ENCODE data around the gene SET. TPM values are rescaled to one million over a fixed set of nuclear protein-coding genes. Genes with fewer than 3 reads are reported as not detected.
A peak's percentile ranks its signal among the peaks of the same experiment; 100 is the strongest.

SET gene
- total and polyA plus RNA-seq, 2 of the 13 experiments (the other 11 are each of a cell fraction or from before 2014, with no cell fraction given) = 94.2 to 611 TPM

- TF ChIP-seq HNRNPH1 (optimal IDR thresholded peaks at IDR 0.05; ENCODE audit: low read depth, low read length) = no peak
- TF ChIP-seq TOPORS (CRISPR knock-in tag; IDR thresholded peaks at IDR 0.05) = no peak
- no peak for TF ChIP-seq ZNF552 (CRISPR knock-in tag; IDR thresholded peaks at IDR 0.05; ENCODE audit: borderline replicate concordance)
- no peak for TF ChIP-seq ZNF562 (CRISPR knock-in tag; IDR thresholded peaks at IDR 0.05; ENCODE audit: borderline replicate concordance)
- TF ChIP-seq TEAD3 (CRISPR knock-in tag; optimal IDR thresholded peaks at IDR 0.05; ENCODE audit: borderline replicate concordance) = peak; percentile 47
- no peak for TF ChIP-seq NFIC (IDR thresholded peaks at IDR 0.05; ENCODE audit: low read length)
- TF ChIP-seq, protein P1, sequence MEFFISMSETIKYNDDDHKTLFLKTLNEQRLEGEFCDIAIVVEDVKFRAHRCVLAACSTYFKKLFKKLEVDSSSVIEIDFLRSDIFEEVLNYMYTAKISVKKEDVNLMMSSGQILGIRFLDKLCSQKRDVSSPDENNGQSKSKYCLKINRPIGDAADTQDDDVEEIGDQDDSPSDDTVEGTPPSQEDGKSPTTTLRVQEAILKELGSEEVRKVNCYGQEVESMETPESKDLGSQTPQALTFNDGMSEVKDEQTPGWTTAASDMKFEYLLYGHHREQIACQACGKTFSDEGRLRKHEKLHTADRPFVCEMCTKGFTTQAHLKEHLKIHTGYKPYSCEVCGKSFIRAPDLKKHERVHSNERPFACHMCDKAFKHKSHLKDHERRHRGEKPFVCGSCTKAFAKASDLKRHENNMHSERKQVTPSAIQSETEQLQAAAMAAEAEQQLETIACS (CRISPR knock-in tag; IDR thresholded peaks at IDR 0.05) = peak; percentile 87
- TF ChIP-seq GLI4 (CRISPR knock-in tag; IDR thresholded peaks at IDR 0.05; ENCODE audit: borderline replicate concordance) = no peak
- TF ChIP-seq CENPBD1 (CRISPR knock-in tag; IDR thresholded peaks at IDR 0.05; ENCODE audit: borderline replicate concordance, low read depth) = no peak
- no peak for TF ChIP-seq ZNF34 (CRISPR knock-in tag; IDR thresholded peaks at IDR 0.05; ENCODE audit: borderline replicate concordance)
- TF ChIP-seq TP53 (CRISPR knock-in tag; conservative IDR thresholded peaks at IDR 0.05) = no peak
- TF ChIP-seq ZNF616 (CRISPR knock-in tag; IDR thresholded peaks at IDR 0.05; ENCODE audit: low read depth) = no peak
- no peak for TF ChIP-seq ZNF839 (CRISPR knock-in tag; IDR thresholded peaks at IDR 0.05; ENCODE audit: borderline replicate concordance)
- no peak for TF ChIP-seq ZNF251 (CRISPR knock-in tag; IDR thresholded peaks at IDR 0.05)
- TF ChIP-seq ZKSCAN1 (IDR thresholded peaks at IDR 0.05; ENCODE audit: low read length) = no peak
- no peak for TF ChIP-seq BHLHE40 (IDR thresholded peaks at IDR 0.05; ENCODE audit: low read length)
- TF ChIP-seq ZNF350 (CRISPR knock-in tag; IDR thresholded peaks at IDR 0.05; ENCODE audit: borderline replicate concordance, low read depth) = no peak; the same call in 1 of the 2 replicates
- TF ChIP-seq ZNF235 (CRISPR knock-in tag; IDR thresholded peaks at IDR 0.05; ENCODE audit: borderline replicate concordance) = no peak
- TF ChIP-seq FOXM1 (CRISPR knock-in tag; IDR thresholded peaks at IDR 0.05) = no peak
- TF ChIP-seq REXO4 (CRISPR knock-in tag; IDR thresholded peaks at IDR 0.05; ENCODE audit: borderline replicate concordance) = no peak
- TF ChIP-seq MAFK (conservative IDR thresholded peaks at IDR 0.05 in 1 of 2, IDR thresholded peaks at IDR 0.05 in 1 of 2; ENCODE audit: low read length in 2 of 2) = no peak
- no peak for TF ChIP-seq ZNF782 (CRISPR knock-in tag; IDR thresholded peaks at IDR 0.05; ENCODE audit: borderline replicate concordance)
- no peak for TF ChIP-seq TBL1XR1 (IDR thresholded peaks at IDR 0.05; ENCODE audit: borderline replicate concordance, low read length, partially characterized antibody)
- TF ChIP-seq HDAC6 (IDR thresholded peaks at IDR 0.05; ENCODE audit: low read depth, low read length) = no peak
- TF ChIP-seq, protein P2, sequence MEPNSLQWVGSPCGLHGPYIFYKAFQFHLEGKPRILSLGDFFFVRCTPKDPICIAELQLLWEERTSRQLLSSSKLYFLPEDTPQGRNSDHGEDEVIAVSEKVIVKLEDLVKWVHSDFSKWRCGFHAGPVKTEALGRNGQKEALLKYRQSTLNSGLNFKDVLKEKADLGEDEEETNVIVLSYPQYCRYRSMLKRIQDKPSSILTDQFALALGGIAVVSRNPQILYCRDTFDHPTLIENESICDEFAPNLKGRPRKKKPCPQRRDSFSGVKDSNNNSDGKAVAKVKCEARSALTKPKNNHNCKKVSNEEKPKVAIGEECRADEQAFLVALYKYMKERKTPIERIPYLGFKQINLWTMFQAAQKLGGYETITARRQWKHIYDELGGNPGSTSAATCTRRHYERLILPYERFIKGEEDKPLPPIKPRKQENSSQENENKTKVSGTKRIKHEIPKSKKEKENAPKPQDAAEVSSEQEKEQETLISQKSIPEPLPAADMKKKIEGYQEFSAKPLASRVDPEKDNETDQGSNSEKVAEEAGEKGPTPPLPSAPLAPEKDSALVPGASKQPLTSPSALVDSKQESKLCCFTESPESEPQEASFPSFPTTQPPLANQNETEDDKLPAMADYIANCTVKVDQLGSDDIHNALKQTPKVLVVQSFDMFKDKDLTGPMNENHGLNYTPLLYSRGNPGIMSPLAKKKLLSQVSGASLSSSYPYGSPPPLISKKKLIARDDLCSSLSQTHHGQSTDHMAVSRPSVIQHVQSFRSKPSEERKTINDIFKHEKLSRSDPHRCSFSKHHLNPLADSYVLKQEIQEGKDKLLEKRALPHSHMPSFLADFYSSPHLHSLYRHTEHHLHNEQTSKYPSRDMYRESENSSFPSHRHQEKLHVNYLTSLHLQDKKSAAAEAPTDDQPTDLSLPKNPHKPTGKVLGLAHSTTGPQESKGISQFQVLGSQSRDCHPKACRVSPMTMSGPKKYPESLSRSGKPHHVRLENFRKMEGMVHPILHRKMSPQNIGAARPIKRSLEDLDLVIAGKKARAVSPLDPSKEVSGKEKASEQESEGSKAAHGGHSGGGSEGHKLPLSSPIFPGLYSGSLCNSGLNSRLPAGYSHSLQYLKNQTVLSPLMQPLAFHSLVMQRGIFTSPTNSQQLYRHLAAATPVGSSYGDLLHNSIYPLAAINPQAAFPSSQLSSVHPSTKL (CRISPR knock-in tag; IDR thresholded peaks at IDR 0.05) = no peak
- no peak for TF ChIP-seq PHF5A (CRISPR knock-in tag; IDR thresholded peaks at IDR 0.05; ENCODE audit: low read depth, unreplicated experiment)
These were observed 35.1 kb downstream of the SET start, which contains the start of gene ZDHHC12 (continued) for GRCh38 chr9:128723866-128724743.
